ENCODE data around the gene C19orf25.

The C19orf25 gene

GRCh38 chr19:1487576-1488281, 8.7 kb upstream of the C19orf25 start:
- TF ChIP-seq TCF12 (IDR thresholded peaks at IDR 0.05; ENCODE audit: low read depth) (no peak), CEBPB (IDR thresholded peaks at IDR 0.05) (no peak), MAX (IDR thresholded peaks at IDR 0.05) (no peak), FOXM1 (IDR thresholded peaks at IDR 0.05; ENCODE audit: borderline replicate concordance, low read depth) (no peak), TEAD4 (IDR thresholded peaks at IDR 0.05) (no peak), NFIC (IDR thresholded peaks at IDR 0.05) (no peak), EGR1 (IDR thresholded peaks at IDR 0.05) (no peak), YY1 (IDR thresholded peaks at IDR 0.05; ENCODE audit: low read depth) (no peak), ZBTB7A (IDR thresholded peaks at IDR 0.05; ENCODE audit: low read depth) (no peak), USF1 (IDR thresholded peaks at IDR 0.05) (no peak), EP300 (IDR thresholded peaks at IDR 0.05; ENCODE audit: borderline replicate concordance) (no peak), TAF1 (IDR thresholded peaks at IDR 0.05; ENCODE audit: low read depth) (no peak), RAD21 (IDR thresholded peaks at IDR 0.05; ENCODE audit: low read depth) (no peak), CREB1 (IDR thresholded peaks at IDR 0.05; ENCODE audit: low read depth) (no peak)
- TF ChIP-seq, protein P1, sequence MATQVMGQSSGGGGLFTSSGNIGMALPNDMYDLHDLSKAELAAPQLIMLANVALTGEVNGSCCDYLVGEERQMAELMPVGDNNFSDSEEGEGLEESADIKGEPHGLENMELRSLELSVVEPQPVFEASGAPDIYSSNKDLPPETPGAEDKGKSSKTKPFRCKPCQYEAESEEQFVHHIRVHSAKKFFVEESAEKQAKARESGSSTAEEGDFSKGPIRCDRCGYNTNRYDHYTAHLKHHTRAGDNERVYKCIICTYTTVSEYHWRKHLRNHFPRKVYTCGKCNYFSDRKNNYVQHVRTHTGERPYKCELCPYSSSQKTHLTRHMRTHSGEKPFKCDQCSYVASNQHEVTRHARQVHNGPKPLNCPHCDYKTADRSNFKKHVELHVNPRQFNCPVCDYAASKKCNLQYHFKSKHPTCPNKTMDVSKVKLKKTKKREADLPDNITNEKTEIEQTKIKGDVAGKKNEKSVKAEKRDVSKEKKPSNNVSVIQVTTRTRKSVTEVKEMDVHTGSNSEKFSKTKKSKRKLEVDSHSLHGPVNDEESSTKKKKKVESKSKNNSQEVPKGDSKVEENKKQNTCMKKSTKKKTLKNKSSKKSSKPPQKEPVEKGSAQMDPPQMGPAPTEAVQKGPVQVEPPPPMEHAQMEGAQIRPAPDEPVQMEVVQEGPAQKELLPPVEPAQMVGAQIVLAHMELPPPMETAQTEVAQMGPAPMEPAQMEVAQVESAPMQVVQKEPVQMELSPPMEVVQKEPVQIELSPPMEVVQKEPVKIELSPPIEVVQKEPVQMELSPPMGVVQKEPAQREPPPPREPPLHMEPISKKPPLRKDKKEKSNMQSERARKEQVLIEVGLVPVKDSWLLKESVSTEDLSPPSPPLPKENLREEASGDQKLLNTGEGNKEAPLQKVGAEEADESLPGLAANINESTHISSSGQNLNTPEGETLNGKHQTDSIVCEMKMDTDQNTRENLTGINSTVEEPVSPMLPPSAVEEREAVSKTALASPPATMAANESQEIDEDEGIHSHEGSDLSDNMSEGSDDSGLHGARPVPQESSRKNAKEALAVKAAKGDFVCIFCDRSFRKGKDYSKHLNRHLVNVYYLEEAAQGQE (IDR thresholded peaks at IDR 0.05; ENCODE audit: low read depth): no peak

DNA sequence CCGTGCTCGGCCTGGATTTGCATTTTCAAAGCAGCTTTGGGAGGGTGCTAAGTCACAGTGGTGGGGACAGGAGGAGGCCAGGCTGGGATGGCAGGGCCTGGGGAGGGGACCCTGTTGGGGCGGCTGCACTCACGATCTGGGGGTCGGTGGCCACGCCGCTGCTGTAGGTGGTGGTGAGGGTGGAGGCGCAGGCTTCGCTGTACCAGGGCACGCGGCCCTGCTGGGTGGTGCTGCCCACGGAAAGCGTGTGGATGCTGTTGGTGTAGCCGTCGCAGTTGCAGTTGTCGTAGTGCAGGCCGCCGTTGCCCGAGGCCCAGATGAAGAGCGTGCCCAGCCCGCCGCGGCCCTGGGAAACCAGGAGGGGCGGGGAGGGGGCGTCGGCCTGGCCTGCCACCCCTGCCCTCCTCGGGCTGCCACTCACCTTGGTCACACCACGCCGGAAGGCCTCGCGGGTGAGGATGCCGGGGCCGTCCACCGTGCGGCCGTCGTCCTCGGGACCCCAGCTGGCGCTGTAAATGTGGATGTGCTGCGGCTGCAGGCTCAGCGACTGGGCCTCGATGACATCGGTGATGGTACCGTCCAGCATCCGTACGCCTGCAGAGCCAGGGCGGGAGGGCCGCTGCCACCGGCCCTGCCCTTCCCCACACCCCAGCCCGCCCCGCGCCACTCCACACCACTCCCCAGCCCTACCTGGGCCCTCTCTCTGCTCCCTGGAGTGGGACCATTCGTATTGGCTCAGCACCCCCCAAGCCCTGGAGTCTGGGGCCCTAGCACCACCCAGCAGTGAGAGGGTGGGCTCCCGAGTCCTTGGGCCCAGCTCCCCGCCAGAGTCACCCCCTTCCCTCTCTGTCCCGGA, 7.9 kb upstream of the C19orf25 start:
- no peak for TF ChIP-seq MAX (IDR thresholded peaks at IDR 0.05)
- TF ChIP-seq CEBPB (IDR thresholded peaks at IDR 0.05): no peak
- no peak for TF ChIP-seq NFIC (IDR thresholded peaks at IDR 0.05)
- TF ChIP-seq RAD21 (IDR thresholded peaks at IDR 0.05; ENCODE audit: low read depth): no peak
- TF ChIP-seq YY1 (IDR thresholded peaks at IDR 0.05; ENCODE audit: low read depth): no peak
- TF ChIP-seq TAF1 (IDR thresholded peaks at IDR 0.05; ENCODE audit: low read depth): no peak
- TF ChIP-seq, protein P1 (IDR thresholded peaks at IDR 0.05; ENCODE audit: low read depth): no peak
- TF ChIP-seq FOXM1 (IDR thresholded peaks at IDR 0.05; ENCODE audit: borderline replicate concordance, low read depth): no peak
- no peak for TF ChIP-seq TCF12 (IDR thresholded peaks at IDR 0.05; ENCODE audit: low read depth)
- TF ChIP-seq ZBTB7A (IDR thresholded peaks at IDR 0.05; ENCODE audit: low read depth): no peak
- TF ChIP-seq TEAD4 (IDR thresholded peaks at IDR 0.05): no peak
- TF ChIP-seq EP300 (IDR thresholded peaks at IDR 0.05; ENCODE audit: borderline replicate concordance): no peak
- TF ChIP-seq EGR1 (IDR thresholded peaks at IDR 0.05): no peak
- TF ChIP-seq CREB1 (IDR thresholded peaks at IDR 0.05; ENCODE audit: low read depth): no peak
- no peak for TF ChIP-seq USF1 (IDR thresholded peaks at IDR 0.05)

- TF ChIP-seq EP300 (IDR thresholded peaks at IDR 0.05; ENCODE audit: borderline replicate concordance) (no peak), ZBTB7A (IDR thresholded peaks at IDR 0.05; ENCODE audit: low read depth) (no peak), MAX (IDR thresholded peaks at IDR 0.05) (no peak), CEBPB (IDR thresholded peaks at IDR 0.05) (no peak), EGR1 (IDR thresholded peaks at IDR 0.05) (no peak), RAD21 (IDR thresholded peaks at IDR 0.05; ENCODE audit: low read depth) (no peak)
- TF ChIP-seq, protein P1 (IDR thresholded peaks at IDR 0.05; ENCODE audit: low read depth): no peak
Observed at GRCh38 chr19:1483979-1484428, 5.0 kb upstream of the C19orf25 start.
